CD8-positive, alpha-beta memory T cell (primary cell): ENCODE results near the gene IER2. TPM values are rescaled to one million over a fixed set of nuclear protein-coding genes. Genes with fewer than 3 reads are reported as not detected.
A peak's percentile ranks its signal among the peaks of the same experiment; 100 is the strongest.
"Not testable (repeated sequence)": the region's sequence is repeated elsewhere in the genome, so short reads cannot be mapped to it uniquely, and the experiment has no call there.

ENCODE experiments used
- CTCF ChIA-PET: fragments of 350-600 bp; sonication (Branson Sonifier 250); formaldehyde crosslinking; loops from one replicate; lab custom pipeline; 2021; ENCODE audit warnings: antibody characterized with exemption; lab: Charles Lee
- POLR2A ChIA-PET: fragments of 350-600 bp; sonication (Branson Sonifier 250); formaldehyde crosslinking; loops from one replicate; lab custom pipeline; 2021; ENCODE audit warnings: antibody characterized with exemption; lab: Charles Lee
- DNase-seq, 5 donors: peaks; one replicate each; pipeline versions ENCODE4 v3.0.0 to v3.0.0-alpha.2; 2020 to 2022; ENCODE audit warnings: mixed read lengths in 1 of 5
- H3K27ac ChIP-seq: one replicate; pipeline ENCODE4 v1.7.0; 2013; ENCODE audit warnings: low read depth, mild to moderate bottlenecking, low read length, moderate library complexity
- H3K27me3 ChIP-seq: 2 replicates; pipeline ENCODE4 v1.7.0; 2013; ENCODE audit warnings: low read length, mild to moderate bottlenecking; ENCODE audit not compliant: insufficient read depth, poor library complexity, severe bottlenecking
- H3K36me3 ChIP-seq: 2 replicates; pipeline ENCODE4 v1.7.0; 2013; ENCODE audit warnings: mild to moderate bottlenecking, low read length, moderate library complexity; ENCODE audit not compliant: insufficient read depth
- H3K4me1 ChIP-seq: 2 replicates; pipeline ENCODE4 v1.7.0; 2013; ENCODE audit warnings: mild to moderate bottlenecking, low read length, moderate library complexity; ENCODE audit not compliant: insufficient read depth
- H3K4me3 ChIP-seq: 2 replicates; pipeline ENCODE4 v1.7.0; 2013; ENCODE audit warnings: mild to moderate bottlenecking, low read length
- H3K9me3 ChIP-seq: 2 replicates; pipeline ENCODE4 v1.7.0; 2013; ENCODE audit warnings: mild to moderate bottlenecking, low read length
- H3K27ac Mint-ChIP-seq, 8 donors: one replicate each; pipeline ENCODE4 v1.8.0; 2020 to 2021; ENCODE audit warnings: mixed read lengths in 8 of 8, mild to moderate bottlenecking in 6 of 8, inconsistent platforms in 3 of 8, moderate library complexity in 3 of 8
- H3K27me3 Mint-ChIP-seq, 2 donors: one replicate each; pipeline ENCODE4 v1.8.0; 2020 to 2021; ENCODE audit warnings: mixed read lengths in 2 of 2, mild to moderate bottlenecking in 1 of 2, moderate library complexity in 1 of 2
- H3K36me3 Mint-ChIP-seq, 3 donors: one replicate each; pipeline ENCODE4 v1.8.0; 2020 to 2021; ENCODE audit warnings: mixed read lengths in 3 of 3, inconsistent platforms in 1 of 3, mild to moderate bottlenecking in 1 of 3
- H3K4me1 Mint-ChIP-seq, 3 donors: one replicate each; pipeline ENCODE4 v1.8.0; 2020 to 2021; ENCODE audit warnings: mixed read lengths in 3 of 3, inconsistent platforms in 1 of 3, mild to moderate bottlenecking in 1 of 3
- H3K4me3 Mint-ChIP-seq, 7 donors: one replicate each; pipeline ENCODE4 v1.8.0; 2020 to 2021; ENCODE audit warnings: mixed read lengths in 7 of 7, mild to moderate bottlenecking in 6 of 7, moderate library complexity in 4 of 7, inconsistent platforms in 2 of 7
- H3K9me3 Mint-ChIP-seq, 5 donors: one replicate each; pipeline ENCODE4 v1.8.0; 2020 to 2022; ENCODE audit warnings: mixed read lengths in 5 of 5, mild to moderate bottlenecking in 3 of 5, moderate library complexity in 2 of 5, inconsistent platforms in 1 of 5
- polyA plus RNA-seq: library from polyadenylated mRNA; unstranded; fragments of 300-500 nt; fragmentation: Illumina TruSeq; gene quantifications from one replicate; pipeline ENCODE4 v1.2.3, GENCODE V29; 2021
- total RNA-seq, 2 experiments: library from RNA; stranded (reverse); gene quantifications; one replicate each; pipeline ENCODE4 v1.2.3, GENCODE V29; 2021

IER2 gene
- total and polyA plus RNA-seq, 3 experiments from 2014 or later, result 102 to 277 (median 111) TPM

- H3K27me3 ChIP-seq, DNase-seq, H3K27ac ChIP-seq, H3K9me3 ChIP-seq, H3K36me3 Mint-ChIP-seq, H3K27me3 Mint-ChIP-seq, POLR2A ChIA-PET, H3K36me3 ChIP-seq, H3K4me3 ChIP-seq, H3K27ac Mint-ChIP-seq, H3K9me3 Mint-ChIP-seq, CTCF ChIA-PET, H3K4me3 Mint-ChIP-seq: not testable (repeated sequence)
- peaks cover 30 to 46% (median 33%) of the 10 kb centered on the region in 3 donors for H3K4me1 Mint-ChIP-seq
- H3K4me1 ChIP-seq, result peaks cover 25% of the 10 kb centered on the region
These were observed 34.7 kb downstream of the IER2 start for GRCh38 chr19:13184926-13185325.

- DNase-seq, H3K4me3 ChIP-seq, POLR2A ChIA-PET, H3K27me3 Mint-ChIP-seq, H3K27ac ChIP-seq, H3K36me3 ChIP-seq, H3K36me3 Mint-ChIP-seq, H3K9me3 ChIP-seq, H3K9me3 Mint-ChIP-seq, H3K4me3 Mint-ChIP-seq, H3K27me3 ChIP-seq: not testable (repeated sequence)
- CTCF ChIA-PET, result interaction anchor here (1.1 to 1.6 kb wide), 2 partner anchors 9 to 19 kb away, joined by 4 to 11 read pairs; no protein-coding TSS in a partner anchor
- peaks cover 27 to 38% (median 27%) of the 10 kb centered on the region in 3 donors for H3K4me1 Mint-ChIP-seq
- H3K27ac Mint-ChIP-seq, result peak overlapping the region in 3 of 8 donors; percentile 42 to 79 (median 77)
- peaks cover 17% of the 10 kb centered on the region for H3K4me1 ChIP-seq
These were observed 35.8 kb downstream of the IER2 start for GRCh38 chr19:13185763-13186657.

- CTCF ChIA-PET, result interaction anchor here (1.1 to 1.6 kb wide), 2 partner anchors 8 to 19 kb away, joined by 4 to 11 read pairs; no protein-coding TSS in a partner anchor
- H3K4me3 ChIP-seq, H3K36me3 Mint-ChIP-seq, H3K9me3 Mint-ChIP-seq, POLR2A ChIA-PET, H3K27ac Mint-ChIP-seq, H3K27ac ChIP-seq, H3K27me3 Mint-ChIP-seq, DNase-seq, H3K9me3 ChIP-seq, H3K4me3 Mint-ChIP-seq, H3K27me3 ChIP-seq, H3K36me3 ChIP-seq: not testable (repeated sequence)
- peaks cover 29 to 37% (median 30%) of the 10 kb centered on the region in 3 donors for H3K4me1 Mint-ChIP-seq
- peaks cover 20% of the 10 kb centered on the region for H3K4me1 ChIP-seq
These were observed 36.5 kb downstream of the IER2 start for GRCh38 chr19:13186688-13187087.

GRCh38 chr19:13187419-13187818 is 37.2 kb downstream of the IER2 start:
- ChIA-PET CTCF (interaction anchor here (0.8 kb wide), 1 partner anchor 30 kb away, joined by 3 read pairs; no protein-coding TSS in a partner anchor), POLR2A (no interaction called here)
- Histone ChIP-seq H3K9me3 (no peaks in the 10 kb centered on the region), H3K4me3 (no peak overlapping the region), H3K36me3 (no peaks in the 10 kb centered on the region), H3K27me3 (no peaks in the 10 kb centered on the region), H3K27ac (no peak overlapping the region), H3K4me1 (peaks cover 14% of the 10 kb centered on the region)
- Mint-ChIP-seq H3K9me3 (no peaks in the 10 kb centered on the region), H3K36me3 (no peaks in the 10 kb centered on the region), H3K4me1 (peaks cover 23 to 29% (median 23%) of the 10 kb centered on the region in 3 donors), H3K27ac (peak overlapping the region in 6 of 8 donors; percentile 42 to 83 (median 68)), H3K4me3 (no peak overlapping the region), H3K27me3 (no peaks in the 10 kb centered on the region)
- DNase-seq, result no peak

GRCh38 chr19:13189600-13189999 is 39.4 kb downstream of the IER2 start:
- Mint-ChIP-seq H3K9me3 (no peaks in the 10 kb centered on the region), H3K36me3 (no peaks in the 10 kb centered on the region), H3K27ac (peak overlapping the region in 1 of 8 donors; percentile 26), H3K4me1 (peaks cover 26 to 37% (median 30%) of the 10 kb centered on the region in 3 donors), H3K27me3 (no peaks in the 10 kb centered on the region), H3K4me3 (no peak overlapping the region)
- CTCF ChIA-PET, result interaction anchor here (0.7 to 2.0 kb wide), 4 partner anchors 14 to 40 kb away, joined by 3 to 4 read pairs (median 3); no protein-coding TSS in a partner anchor
- H3K27me3 ChIP-seq, result no peaks in the 10 kb centered on the region
- H3K4me3 ChIP-seq, result no peak overlapping the region
- peaks cover 26% of the 10 kb centered on the region for H3K4me1 ChIP-seq
- no peaks in the 10 kb centered on the region for H3K36me3 ChIP-seq
- no peak overlapping the region for H3K27ac ChIP-seq
- no peak for DNase-seq
- H3K9me3 ChIP-seq, result no peaks in the 10 kb centered on the region
- POLR2A ChIA-PET, result interaction anchor here (0.6 to 0.7 kb wide), 2 partner anchors 22 to 40 kb away, joined by 3 to 9 read pairs; no protein-coding TSS in a partner anchor

- no peaks in the 10 kb centered on the region for H3K9me3 Mint-ChIP-seq
- DNase-seq, result no peak
- Histone ChIP-seq H3K4me3 (no peak overlapping the region), H3K27me3 (no peaks in the 10 kb centered on the region), H3K27ac (no peak overlapping the region), H3K36me3 (no peaks in the 10 kb centered on the region), H3K9me3 (no peaks in the 10 kb centered on the region), H3K4me1 (peaks cover 40% of the 10 kb centered on the region)
- H3K4me1 Mint-ChIP-seq, result peaks cover 34 to 44% (median 37%) of the 10 kb centered on the region in 3 donors
- POLR2A ChIA-PET, result interaction anchor here (0.7 kb wide), 1 partner anchor 9 kb away, joined by 4 read pairs; no protein-coding TSS in a partner anchor
- H3K36me3 Mint-ChIP-seq, result no peaks in the 10 kb centered on the region
- peak overlapping the region in 2 of 8 donors; percentile 56 to 57 for H3K27ac Mint-ChIP-seq
- no peaks in the 10 kb centered on the region for H3K27me3 Mint-ChIP-seq
- CTCF ChIA-PET, result interaction anchor here (0.8 to 2.0 kb wide), 3 partner anchors 15 to 23 kb away, joined by 3 to 4 read pairs (median 3); no protein-coding TSS in a partner anchor
- H3K4me3 Mint-ChIP-seq, result peak overlapping the region in 1 of 7 donors; percentile 48
These were observed 40.8 kb downstream of the IER2 start for GRCh38 chr19:13190781-13191540.

- Histone ChIP-seq H3K4me1 (peaks cover 35% of the 10 kb centered on the region), H3K4me3 (no peak overlapping the region), H3K36me3 (no peaks in the 10 kb centered on the region), H3K27ac (no peak overlapping the region), H3K9me3 (no peaks in the 10 kb centered on the region), H3K27me3 (no peaks in the 10 kb centered on the region)
- ChIA-PET POLR2A (interaction anchor here (0.9 to 1.7 kb wide), 6 partner anchors 22 to 67 kb away, joined by 3 to 10 read pairs (median 4); no protein-coding TSS in a partner anchor), CTCF (interaction anchor here (0.6 to 5.1 kb wide), 21 partner anchors 9 to 662 kb away, joined by 3 to 55 read pairs (median 5); partner anchors contain the start of genes IER2 and STX10)
- Mint-ChIP-seq H3K27me3 (no peaks in the 10 kb centered on the region), H3K4me1 (peaks cover 22 to 26% (median 25%) of the 10 kb centered on the region in 3 donors), H3K9me3 (no peaks in the 10 kb centered on the region), H3K27ac (peak overlapping the region in 6 of 8 donors; percentile 37 to 87 (median 66)), H3K36me3 (no peaks in the 10 kb centered on the region), H3K4me3 (peak overlapping the region in 2 of 7 donors; percentile 47 to 70)
- DNase-seq, result peak; percentile 33 to 71 (median 39)
These were observed 45.5 kb downstream of the IER2 start for GRCh38 chr19:13195678-13196077.
